Midbrain (tissue), 1 donor: ENCODE measurements around the gene FIBCD1.
A peak's percentile ranks its signal among the peaks of the same experiment; 100 is the strongest.
"Not testable (repeated sequence)": the region's sequence is repeated elsewhere in the genome, so short reads cannot be mapped to it uniquely, and the experiment has no call there.

ENCODE experiments used
- DNase-seq: peaks from one replicate; lab custom pipeline; 2025; lab: John Stamatoyannopoulos, UW

FIBCD1 gene

DNA sequence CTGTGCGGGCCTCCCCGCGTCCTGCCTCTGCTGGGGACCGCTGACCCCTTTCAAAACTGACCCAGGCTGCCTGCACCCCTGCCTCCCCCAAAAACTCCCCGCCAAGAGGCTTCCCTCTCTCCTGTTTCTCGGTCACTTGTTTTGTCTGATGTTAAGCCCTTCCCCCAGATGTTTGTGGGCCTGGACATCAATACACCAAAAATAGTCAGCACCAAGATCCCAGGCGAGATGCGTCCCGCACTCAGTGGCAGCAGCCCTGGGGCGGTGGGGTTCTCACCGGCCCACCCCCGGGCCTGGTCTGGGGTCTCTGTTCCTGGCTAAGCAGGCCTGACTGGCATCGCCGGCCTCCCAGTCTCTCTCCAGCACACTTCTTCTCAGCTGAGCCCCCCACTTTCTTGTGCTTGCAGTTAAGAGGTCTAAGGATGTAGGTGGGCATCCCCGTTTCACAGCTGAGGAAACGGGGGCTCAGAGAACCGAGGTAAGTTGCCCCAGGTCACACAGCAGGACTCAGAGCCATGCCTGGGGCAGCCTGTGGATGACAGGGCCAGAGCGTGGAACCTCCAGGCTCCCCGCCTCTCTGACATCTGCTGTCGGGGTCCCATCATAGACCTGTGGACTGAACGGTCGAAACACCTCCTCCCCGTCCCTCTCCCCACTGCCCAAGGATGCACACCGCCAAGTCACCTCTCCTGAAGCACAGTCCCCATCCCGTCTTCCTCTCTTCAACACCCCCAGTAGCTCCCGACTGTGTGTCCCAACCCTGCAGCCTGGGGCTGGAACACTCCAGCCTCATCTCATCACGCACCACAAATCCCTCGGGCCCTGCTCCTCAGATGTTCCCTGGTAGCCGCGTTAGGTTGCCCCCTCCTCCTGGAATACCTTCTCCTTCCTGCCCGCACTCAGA, 16.8 kb downstream of the FIBCD1 start:
- DNase-seq: no peak

DNA sequence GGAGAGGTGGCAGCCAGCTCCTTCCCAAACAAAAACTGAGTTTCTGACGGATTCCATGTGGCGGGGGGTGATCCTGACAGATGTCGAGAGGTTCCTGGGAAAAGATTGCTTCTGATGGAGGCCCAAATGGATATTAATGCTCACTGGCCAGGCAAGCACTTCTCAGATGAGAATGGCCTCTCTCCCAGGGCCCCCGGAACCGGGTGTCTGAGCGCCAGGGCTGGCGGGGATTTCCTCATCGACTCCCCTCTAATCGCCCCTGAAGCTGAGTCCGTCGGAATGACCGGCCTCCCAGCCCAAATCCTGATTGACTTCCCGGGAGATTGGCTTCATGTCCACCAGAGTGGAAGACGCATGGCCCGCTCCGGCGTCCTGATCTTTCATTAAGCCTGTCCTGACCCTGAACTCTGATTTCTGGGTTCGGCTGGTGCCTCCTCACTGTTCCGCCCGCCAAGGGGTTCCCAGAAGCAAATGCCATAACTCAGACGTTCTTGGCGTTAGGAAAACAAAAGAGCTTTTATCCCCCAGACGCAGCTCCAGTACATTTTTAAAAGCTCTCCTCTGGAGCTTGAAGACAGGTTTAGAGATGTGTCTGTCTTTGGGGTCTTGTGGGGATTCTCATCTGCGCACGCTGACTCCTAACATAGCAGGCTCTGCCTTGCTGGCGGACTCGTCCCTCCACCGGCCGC, 17.6 kb downstream of the FIBCD1 start:
- no peak for DNase-seq

DNA sequence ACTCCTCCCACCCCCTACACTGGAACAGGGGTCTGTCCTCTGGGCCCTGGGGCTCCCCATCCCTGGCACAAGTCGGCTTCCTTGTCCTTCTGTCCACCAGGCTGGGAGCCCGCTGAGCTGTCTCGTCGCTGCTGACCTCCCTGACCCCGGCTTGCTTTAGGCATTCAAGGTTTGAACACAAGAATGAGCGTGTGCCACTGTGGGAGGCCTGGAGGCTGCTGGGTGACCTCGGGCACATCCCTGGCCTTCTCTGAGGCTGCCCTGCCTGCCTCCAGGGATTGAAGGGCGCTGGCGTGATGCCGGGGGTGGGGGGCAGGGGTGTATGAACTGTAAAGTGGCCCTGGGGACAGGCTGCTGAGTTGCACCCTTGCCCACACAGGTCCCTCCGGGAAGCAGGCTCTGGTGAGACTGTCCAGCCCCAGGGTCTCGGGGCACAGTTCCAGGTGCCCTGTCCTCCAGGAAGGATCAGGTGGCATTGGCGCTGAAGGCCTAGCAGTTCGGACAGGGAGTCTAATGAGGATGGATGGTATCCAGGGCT, 18.2 kb downstream of the FIBCD1 start:
- no peak for DNase-seq

DNA sequence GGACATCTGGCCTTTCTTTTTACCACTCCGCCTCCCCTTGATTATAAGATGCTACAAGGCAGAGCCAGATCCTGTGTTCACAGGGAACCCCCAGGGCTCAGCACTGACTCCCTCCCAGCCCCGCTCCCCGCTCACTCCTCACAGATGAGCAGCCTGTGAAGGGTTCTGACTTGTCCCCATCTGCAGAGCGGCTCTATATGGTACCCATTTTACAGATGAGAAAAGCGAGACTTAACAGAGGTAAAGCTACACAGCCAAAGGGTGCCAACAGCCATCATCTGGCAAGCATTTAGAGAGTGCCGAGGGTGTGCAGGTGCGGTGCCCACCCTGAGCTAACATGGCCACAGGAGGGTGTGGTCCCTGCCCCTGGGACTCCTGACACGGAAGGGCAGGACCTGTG, 18.8 kb downstream of the FIBCD1 start:
- DNase-seq: no peak

DNA sequence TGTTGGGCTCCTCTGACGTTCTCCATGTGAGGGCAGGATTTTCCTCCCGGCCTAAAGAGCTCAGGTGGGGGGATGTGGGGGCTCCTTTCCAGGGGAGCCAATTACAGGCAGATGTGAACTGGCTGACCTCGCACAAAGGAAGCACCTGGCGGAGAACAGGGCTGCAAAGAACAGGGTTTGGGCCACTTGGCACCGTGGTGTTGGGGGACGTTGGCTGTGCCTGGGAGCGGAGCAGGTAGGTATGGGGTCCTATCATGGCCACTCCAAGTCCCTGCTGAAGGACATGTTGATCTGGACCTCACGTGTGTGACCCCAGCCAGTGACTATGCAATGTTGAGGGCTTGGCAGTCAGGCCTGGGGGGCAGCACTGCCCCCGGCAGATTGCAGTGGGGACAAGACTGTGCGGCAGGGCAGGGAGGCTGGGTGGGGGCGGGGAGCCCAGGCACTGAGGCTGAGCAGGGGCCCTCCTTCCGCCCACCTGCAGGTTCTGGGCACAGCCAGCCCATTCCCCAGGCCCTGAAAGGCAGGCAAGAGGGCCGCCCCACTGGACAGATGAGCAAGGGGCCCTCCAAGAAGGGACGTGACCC, 19.4 kb downstream of the FIBCD1 start:
- DNase-seq: no peak

DNA sequence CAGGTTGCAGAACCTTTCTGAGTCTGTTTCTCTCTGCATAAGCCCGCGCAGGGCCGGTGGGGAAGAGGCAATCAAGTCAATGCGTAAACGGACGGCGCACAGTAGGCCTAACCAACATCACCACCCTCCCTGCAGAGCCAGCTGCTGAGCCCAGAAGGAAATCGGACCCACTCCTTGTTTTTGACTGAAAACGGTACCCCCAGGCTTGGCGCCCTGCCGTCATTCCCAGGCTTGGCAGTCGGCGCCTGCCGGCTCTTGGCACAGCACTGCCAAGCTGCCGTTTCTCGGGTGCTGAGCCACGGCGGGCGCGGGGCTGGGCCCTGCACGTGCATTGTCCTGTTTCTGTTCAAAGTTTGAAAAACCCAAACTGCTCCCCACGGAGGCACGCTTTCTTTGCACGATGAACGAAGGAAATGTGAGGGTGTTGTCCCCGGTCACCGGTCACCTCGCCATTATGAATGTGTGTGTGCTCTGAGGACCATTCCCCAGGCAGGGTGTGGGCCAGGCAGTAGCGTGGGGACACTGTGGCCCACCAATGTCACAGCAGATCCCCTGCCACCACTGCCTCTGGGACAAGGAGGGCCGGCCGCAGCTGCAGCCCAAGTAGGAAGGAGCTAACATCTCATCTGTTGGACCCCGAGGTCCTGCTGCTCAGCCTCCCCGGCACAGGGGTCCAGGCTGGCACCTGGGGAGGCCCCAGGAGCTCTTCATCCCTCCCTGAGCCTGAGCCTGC, 20.1 kb downstream of the FIBCD1 start:
- DNase-seq: no peak

DNA sequence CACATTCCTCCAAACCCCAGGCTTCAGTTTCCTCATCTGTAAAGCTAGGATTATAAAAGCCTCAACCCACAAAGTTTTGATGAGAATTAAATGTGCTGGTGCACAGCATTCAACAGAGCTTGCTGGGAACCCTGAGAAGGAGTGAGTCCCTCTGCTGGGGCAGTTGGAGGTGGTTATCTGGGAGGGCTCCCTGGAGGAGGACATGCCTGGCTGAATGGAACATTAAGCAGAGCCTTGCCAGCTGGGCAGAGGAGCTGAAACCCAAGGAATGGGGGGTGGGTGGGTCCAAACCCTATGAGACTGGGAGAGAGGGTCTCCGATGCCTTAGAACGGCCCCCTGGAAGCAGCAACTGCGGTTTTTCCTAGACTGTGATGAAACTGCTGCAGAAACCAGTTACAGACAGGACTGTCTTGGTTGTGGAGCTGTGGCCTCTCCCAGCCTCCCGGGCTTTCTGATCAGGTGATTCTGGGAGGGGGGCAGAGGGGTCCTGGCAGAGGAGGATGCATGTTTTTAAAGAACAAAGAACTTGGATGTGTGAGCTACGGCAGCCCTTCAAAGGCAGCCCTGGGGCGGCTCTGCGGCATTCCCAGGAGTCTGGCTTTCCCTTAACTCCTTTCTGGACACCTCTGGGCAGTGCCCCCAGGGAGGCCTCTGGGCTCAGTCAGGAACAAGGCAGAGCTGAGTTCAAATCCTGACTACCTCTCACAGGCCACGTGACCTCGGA, 20.8 kb downstream of the FIBCD1 start:
- DNase-seq: no peak

DNA sequence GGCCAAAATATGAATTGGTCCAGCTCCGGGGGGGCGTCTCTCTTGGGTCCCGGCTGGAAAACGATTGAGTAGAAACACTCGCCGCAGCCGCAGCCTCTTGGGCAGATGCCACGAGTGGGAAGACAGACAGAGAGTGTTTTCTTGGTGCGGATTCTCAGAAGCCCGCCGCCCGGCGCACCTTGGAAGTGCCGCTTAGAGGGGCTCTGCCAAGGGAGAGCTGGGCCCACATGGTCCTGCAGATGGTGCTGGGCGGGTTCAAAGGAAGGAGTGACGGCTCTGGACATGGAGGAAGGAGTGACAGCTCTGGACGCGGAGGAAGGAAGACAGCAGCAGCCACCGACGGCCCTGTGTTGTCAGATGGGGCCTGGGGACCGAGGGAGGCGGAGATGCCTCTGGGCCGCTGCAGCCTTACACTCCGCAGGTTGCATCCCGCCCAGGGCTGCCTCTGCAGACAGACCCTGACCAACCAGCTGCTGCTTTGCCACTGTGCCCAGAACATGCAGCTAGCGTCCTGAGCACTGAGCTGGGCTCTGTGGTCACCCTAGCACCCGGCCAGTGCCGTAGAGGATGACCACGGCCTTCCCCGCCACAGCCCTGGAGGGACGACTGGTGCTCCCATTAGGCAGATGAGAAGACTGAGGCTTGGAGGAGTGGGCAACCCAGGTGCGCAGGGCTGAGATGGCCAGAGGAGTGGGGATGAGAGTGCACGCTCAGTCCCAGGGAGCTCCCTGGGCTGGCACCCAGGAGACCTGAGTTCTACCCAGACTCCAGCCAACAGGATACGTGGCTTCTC, 21.7 kb downstream of the FIBCD1 start:
- DNase-seq: no peak

DNA sequence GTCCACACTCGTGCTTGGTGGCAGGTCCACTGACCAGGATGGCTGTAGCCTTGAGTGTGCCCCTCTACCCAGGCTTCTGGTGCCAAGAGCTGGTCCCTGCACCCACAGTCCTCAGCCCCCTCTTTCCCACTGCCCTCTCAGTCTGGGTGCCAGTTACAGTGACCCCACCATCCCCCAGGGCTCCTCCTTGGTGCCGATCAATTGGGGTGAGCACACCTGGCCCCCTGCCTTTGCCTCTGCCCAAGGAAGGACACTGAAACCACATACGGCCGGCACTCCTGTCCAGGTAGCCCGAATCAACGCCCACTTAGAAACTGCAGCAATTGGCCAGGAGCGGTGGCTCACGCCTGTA, 24.0 kb downstream of the FIBCD1 start:
- DNase-seq: no peak

DNA sequence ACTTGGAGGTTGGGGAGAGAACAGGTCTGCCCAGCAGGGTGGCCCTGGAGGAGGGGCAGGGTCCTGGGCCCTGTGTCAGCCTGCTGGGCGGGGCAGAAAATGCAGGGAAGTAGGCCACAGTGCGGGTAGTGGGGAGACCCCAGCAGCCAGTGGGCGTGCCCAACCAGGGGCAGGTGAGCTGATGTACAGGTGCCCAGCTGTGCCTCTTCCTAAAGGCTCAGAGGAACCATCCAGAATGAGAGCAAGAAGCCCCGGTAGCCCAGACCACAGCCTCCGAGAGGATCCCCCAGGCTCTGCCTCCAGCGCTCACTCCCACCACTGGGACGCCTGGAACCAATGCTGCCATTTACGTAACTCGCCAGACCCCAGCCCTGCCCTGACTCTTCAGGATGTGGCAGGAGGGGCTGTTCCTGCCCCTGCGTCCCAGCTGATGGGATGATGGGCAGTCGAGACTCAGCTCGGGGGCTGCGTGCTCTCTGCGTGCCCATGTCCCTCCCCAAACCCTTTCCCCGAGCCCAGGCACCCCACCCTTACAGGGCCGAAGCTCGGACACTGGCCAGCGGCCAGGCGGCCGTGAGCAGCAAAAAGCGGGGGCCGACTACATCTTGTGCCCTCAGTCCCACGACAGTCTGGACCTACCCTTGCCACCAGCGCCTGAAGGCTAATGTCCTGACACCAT, 24.5 kb downstream of the FIBCD1 start:
- no peak for DNase-seq

DNA sequence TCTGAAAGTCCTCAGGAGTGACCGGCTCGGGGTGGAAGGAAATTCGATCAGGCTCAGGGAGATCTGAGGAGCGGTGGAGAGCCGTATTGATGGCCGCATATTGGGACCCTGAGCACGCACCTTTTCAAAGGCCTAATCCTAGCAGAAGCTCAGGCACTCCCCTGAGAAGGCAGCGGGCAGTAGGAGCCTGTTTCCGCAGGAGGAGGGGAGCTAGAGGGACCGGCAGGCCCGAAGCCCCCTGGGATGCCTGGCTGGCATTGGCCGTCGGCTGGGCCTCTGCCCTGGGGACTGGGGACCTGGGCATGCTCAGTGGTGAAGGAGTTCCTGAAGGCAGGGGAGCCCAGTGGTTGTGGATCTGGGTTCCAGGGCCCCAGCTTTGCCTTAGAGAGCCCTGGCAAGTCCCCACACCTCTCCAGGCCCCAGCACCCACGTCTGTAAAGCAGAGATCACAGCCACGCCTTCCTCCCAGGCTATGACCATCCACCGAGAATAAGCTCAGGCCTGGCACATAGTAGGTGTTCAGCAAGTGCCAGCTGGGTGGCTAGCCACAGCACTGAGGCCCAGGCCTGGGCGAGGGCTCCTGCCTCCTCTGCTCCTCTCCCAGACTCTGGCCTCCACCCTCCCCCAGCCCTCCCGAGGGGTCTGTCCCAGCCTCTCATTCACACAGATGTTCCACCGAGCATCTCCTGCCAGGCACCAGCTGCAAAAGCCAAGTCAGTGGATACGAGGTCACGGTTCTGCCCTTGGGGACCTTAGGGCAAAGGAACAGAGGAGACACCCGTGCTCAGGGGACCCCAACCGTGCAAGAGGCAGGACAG, 25.2 kb downstream of the FIBCD1 start:
- DNase-seq: no peak

DNA sequence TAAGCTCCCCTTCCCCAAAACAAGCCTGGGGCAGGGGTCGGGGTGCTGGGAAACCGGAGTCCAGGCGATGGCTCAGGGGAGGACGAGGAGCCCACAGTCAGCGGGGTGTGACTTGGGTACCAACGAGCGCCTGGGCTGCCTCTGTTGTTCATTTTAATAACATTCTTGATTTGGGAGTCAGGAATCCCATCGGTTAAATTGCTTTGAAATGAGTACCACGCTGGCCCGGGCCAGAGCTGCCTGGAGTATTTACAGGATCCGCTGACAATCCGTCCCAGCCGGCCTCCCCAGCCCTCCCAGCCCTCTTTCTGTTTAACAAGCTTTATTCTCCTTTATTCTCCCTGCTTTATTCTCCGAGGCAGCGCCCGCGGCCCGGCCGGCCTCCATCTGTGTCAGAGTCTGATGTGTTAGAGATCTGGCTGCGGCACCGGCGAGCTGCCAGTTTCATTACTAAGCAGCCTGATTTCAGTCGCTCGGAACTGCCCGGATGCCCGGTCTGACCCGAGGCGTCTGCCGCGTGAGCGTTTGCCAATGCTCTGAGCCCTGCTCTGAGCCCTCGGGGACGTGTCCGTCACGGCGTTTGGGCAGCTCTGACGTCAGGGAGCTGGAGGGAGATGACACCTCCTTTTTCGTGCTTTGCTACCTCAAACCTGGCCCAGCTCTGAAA, 26.0 kb downstream of the FIBCD1 start:
- peak; percentile 24 for DNase-seq

DNA sequence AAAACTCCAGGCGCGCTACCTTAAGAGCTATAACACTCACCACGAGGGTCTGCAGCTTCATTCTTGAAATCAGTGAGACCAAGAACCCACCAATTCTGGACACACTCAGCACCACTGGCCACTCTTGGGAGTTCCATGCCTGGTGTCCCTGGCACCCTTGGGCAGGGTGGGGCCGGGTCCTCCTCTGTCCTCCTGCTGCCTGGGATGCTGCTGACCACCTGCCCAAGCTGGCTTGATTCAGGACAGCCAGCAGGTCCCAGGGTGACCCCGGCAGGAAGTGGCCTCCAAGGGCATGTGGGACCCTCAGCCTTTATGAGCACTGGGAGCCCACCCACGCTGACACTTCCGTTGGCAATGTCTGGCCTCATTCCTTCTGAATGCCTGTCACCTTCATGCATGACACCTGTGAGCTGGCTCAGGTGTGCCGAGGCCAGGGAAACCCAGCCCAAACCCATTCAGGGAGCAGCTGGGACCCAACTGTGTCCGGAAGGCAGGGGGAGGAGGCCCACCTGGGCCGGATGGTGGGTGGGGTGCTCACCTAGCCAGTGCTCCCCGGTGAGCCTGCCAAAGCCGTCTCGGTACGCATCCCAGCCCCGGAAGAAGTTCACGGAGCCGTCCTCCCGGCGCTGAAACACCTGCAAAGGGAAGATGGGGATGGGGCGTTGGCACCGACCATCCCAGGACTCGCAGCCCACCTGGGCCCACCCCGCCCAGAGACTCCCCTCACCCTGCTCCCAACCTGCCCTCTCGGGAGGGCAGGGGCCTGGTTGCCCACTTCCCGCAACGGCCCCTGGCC, 27.6 kb downstream of the FIBCD1 start:
- DNase-seq: no peak

DNA sequence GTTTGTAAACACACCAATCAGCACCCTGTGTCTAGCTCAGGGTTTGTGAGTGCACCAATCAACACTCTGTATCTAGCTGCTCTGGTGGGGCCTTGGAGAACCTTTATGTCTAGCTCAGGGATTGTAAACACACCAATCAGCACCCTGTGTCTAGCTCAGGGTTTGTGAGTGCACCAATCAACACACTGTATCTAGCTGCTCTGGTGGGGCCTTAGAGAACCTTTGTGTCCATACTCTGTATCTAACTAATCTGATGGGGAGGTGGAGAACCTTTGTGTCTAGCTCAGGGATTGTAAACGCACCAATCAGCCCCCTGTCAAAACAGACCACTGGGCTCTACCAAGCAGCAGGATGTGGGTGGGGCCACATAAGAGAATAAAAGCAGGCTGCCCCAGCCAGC, 28.4 kb downstream of the FIBCD1 start:
- DNase-seq: not testable (repeated sequence)

DNA sequence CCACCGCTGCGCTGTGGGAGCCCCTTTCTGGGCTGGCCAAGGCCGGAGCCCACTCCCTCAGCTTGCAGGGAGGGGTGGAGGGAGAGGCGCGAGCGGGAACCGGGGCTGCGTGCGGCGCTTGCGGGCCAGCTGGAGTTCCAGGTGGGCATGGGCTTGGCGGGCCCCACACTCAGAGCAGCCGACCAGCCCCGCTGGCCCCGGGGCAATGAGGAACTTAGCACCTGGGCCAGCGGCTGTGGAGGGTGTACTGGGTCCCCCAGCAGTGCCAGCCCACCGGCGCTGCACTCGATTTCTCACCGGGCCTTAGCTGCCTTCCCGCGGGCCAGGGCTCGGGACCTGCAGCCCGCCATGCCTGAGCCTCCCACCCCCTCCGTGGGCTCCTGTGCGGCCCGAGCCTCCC, 29.0 kb downstream of the FIBCD1 start:
- DNase-seq: not testable (repeated sequence)

DNA sequence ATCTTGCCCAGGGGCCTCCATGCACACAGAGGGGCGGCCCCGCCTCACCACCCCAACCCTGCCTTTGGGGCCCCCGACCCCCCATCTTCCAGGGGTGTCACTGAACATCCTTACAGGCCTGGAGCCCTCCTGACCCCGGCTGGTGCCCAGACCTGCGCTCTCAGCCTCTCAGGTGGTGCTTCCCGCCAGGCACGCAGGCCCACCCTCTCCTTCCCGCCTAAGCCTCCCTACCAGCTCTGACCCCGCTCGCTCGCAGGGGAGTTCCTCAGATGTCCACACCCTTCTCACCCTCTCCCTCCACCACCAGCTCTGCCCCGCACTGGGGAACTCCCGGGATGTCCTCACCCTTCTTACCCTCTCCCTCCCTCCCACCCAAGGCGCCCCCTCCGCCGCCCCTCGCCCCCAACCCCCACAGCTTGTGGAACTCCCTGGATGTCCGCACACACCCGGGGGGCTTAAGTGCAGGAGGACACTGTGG, 30.1 kb downstream of the FIBCD1 start:
- DNase-seq: no peak

DNA sequence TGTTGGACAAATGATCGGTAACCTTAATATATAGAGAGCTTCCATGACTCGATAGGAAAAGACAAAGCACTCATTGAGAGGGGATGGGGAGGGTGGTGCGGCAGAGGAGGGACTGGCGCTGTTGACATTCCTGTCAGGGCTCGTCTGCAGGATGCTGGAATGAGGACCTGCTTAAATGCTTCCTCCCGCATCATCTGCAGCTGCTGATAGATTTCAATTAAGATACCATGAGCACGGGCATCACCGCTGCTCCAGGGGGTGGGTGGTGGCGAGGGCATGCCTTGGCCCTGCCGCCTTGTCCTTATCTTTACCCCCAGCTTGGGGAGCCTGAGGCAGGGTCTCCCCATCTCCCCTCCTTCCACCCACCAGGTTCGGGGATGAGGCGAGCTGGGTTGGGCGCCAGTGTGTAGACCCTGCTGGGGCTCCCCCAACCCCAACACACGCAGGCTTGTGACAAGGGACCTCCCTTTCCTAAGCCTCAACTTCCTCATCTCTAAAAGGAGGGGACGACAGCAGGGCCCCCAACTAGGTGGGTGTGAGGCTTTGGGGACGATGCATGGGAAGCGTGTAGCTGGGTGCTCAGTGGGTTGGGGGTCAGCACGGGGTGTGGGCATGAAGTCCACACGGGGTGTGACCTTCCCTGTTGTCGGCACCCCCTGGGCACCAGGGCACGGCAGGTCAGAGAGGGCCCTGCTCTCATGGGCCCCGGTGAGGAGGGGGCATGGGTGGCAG, 30.7 kb downstream of the FIBCD1 start:
- peak; percentile 10 for DNase-seq
